A549 (cell line): Measurements from ENCODE around the gene LACTBL1. TPM values are rescaled to one million over a fixed set of nuclear protein-coding genes. Genes with fewer than 3 reads are reported as not detected.

Source experiments
- ATAC-seq, 2 experiments: fragments of 200-7000 bp in 1 of 2; fragments of >200 bp in 1 of 2; cut with Nextera tagmentation in 1 of 2; cut with Tn5 transposase in 1 of 2; 3 replicates each; pipeline versions ENCODE4 v1.8.0 to v1.9.1; 2018 to 2020; ENCODE audit warnings: mild to moderate bottlenecking in 1 of 2, moderate library complexity in 1 of 2
- CTCF ChIA-PET: fragments of 300-600 bp; sonication (Branson Sonifier 250); formaldehyde crosslinking; extraction: SDS; loops from one replicate; lab custom pipeline; 2021; ENCODE audit warnings: antibody characterized with exemption, inconsistent platforms; lab: Yijun Ruan, JAX
- POLR2A ChIA-PET: fragments of 350-600 bp; formaldehyde crosslinking; extraction: SDS; loops from one replicate; lab custom pipeline; 2021; ENCODE audit warnings: antibody characterized with exemption, inconsistent platforms; lab: Yijun Ruan, JAX
- DNase-seq, 2 experiments: peaks; one replicate each; pipeline versions ENCODE4 v3.0.0 to v3.0.0-alpha.2; 2011 to 2016; ENCODE audit warnings: low read depth in 1 of 2, low spot score in 1 of 2
- FAIRE-seq: peaks from 2 replicates; lab custom pipeline; 2011; peaks lifted over from hg19 to GRCh38; lab: Jason Lieb, UNC
- H3K27ac ChIP-seq, 2 experiments: fragments of >200 bp; sonication (Bioruptor Twin); formaldehyde crosslinking; 3 replicates each; pipeline ENCODE4 v1.5.1; 2016 to 2017
- H3K4me1 ChIP-seq: fragments of >200 bp; sonication (Bioruptor Twin); formaldehyde crosslinking; 3 replicates; pipeline ENCODE4 v1.6.1; 2016
- H3K4me2 ChIP-seq: fragments of >200 bp; sonication (Bioruptor Twin); formaldehyde crosslinking; 3 replicates; pipeline ENCODE4 v1.6.1; 2016
- H3K4me3 ChIP-seq: fragments of >200 bp; sonication (Bioruptor Twin); formaldehyde crosslinking; 3 replicates; pipeline ENCODE4 v1.5.1; 2016
- H3K9me3 ChIP-seq: fragments of >200 bp; sonication (Bioruptor Twin); formaldehyde crosslinking; 3 replicates; pipeline ENCODE4 v1.6.1; 2016
- BHLHE40 ChIP-seq: IDR thresholded peaks from 2 replicates; pipeline ENCODE4 v1.6.1; 2012; ENCODE audit warnings: low read depth, low read length, inconsistent platforms
- CBX2 ChIP-seq: fragments of 200-600 bp; sonication (generic); IDR thresholded peaks from 2 replicates; pipeline ENCODE4 v1.6.1; 2016; ENCODE audit warnings: low read depth, mild to moderate bottlenecking, borderline replicate concordance
- CBX8 ChIP-seq: fragments of 200-600 bp; sonication (generic); IDR thresholded peaks from 2 replicates; pipeline ENCODE4 v1.6.1; 2016
- EHF ChIP-seq: fragments of 250-450 bp; sonication (Bioruptor Pico); IDR thresholded peaks from 2 replicates; pipeline ENCODE4 v1.5.0; 2020; ENCODE audit warnings: mild to moderate bottlenecking
- ESRRA ChIP-seq: fragments of 150-350 bp; IDR thresholded peaks from 2 replicates; pipeline ENCODE4 v1.6.1; 2014; ENCODE audit warnings: mild to moderate bottlenecking, low read length, borderline replicate concordance
- GATA3 ChIP-seq: IDR thresholded peaks from 2 replicates; pipeline ENCODE4 v1.6.1; 2012; ENCODE audit warnings: borderline replicate concordance
- HEYL ChIP-seq: fragments of 250-450 bp; sonication (Bioruptor Pico); IDR thresholded peaks from 2 replicates; pipeline ENCODE4 v1.8.0; 2021; ENCODE audit warnings: mild to moderate bottlenecking, moderate library complexity
- HOXA7 ChIP-seq: fragments of 250-450 bp; sonication (Bioruptor Pico); IDR thresholded peaks from 2 replicates; pipeline ENCODE4 v1.5.0; 2020; ENCODE audit warnings: mild to moderate bottlenecking, moderate library complexity
- MAZ ChIP-seq: fragments of 150-350 bp; IDR thresholded peaks from 2 replicates; pipeline ENCODE4 v1.6.1; 2014; ENCODE audit warnings: antibody characterized with exemption, low read depth, low read length, borderline replicate concordance
- NFE2L2 ChIP-seq: fragments of 150-350 bp; conservative IDR thresholded peaks from 2 replicates; pipeline ENCODE4 v1.6.1; 2014; ENCODE audit warnings: low read length
- PHF8 ChIP-seq: fragments of 200-600 bp; sonication (generic); IDR thresholded peaks from 2 replicates; pipeline ENCODE4 v1.6.1; 2016; ENCODE audit warnings: low read depth, mild to moderate bottlenecking, antibody characterized with exemption, moderate library complexity, borderline replicate concordance
- POLR2AphosphoS2 ChIP-seq: conservative IDR thresholded peaks from 2 replicates; pipeline ENCODE4 v1.6.1; 2012; ENCODE audit warnings: low read length, improper control_type of control experiment, inconsistent platforms
- RAD21 ChIP-seq, 2 experiments: fragments of >200 bp in 1 of 2; sonication (Bioruptor Twin) in 1 of 2; formaldehyde crosslinking in 1 of 2; IDR thresholded peaks in 1 of 2; conservative IDR thresholded peaks in 1 of 2; 2 replicates in 1 of 2; 3 replicates in 1 of 2; pipeline ENCODE4 v1.6.1; 2012 to 2018; ENCODE audit warnings: inconsistent platforms in 1 of 2
- RARB ChIP-seq: fragments of 250-450 bp; sonication (Bioruptor Pico); IDR thresholded peaks from 2 replicates; pipeline ENCODE4 v1.8.0; 2021; ENCODE audit warnings: mild to moderate bottlenecking, moderate library complexity
- RFX5 ChIP-seq: fragments of 450-650 bp; IDR thresholded peaks from 2 replicates; pipeline ENCODE4 v1.7.1; 2014; ENCODE audit warnings: antibody characterized with exemption, mild to moderate bottlenecking, moderate library complexity
- RNF2 ChIP-seq: fragments of 200-600 bp; sonication (generic); IDR thresholded peaks from 2 replicates; pipeline ENCODE4 v1.6.1; 2016; ENCODE audit warnings: low read depth, mild to moderate bottlenecking, antibody characterized with exemption, moderate library complexity, borderline replicate concordance
- SMC3 ChIP-seq: fragments of >200 bp; sonication (Bioruptor Twin); formaldehyde crosslinking; IDR thresholded peaks from 3 replicates; pipeline ENCODE4 v1.6.1; 2018; ENCODE audit warnings: inconsistent platforms
- ZC3H11A ChIP-seq: fragments of 450-650 bp; IDR thresholded peaks from 2 replicates; pipeline ENCODE4 v1.6.1; 2014; ENCODE audit warnings: antibody characterized with exemption, mild to moderate bottlenecking
- ZNF302 ChIP-seq: fragments of 250-450 bp; sonication (Bioruptor Pico); IDR thresholded peaks from 2 replicates; pipeline ENCODE4 v1.9.0; 2021; ENCODE audit warnings: inconsistent platforms, mild to moderate bottlenecking, moderate library complexity
- WGBS: methylation state at CpG from one replicate; pipeline ENCODE4 v1.1.6; 2017; ENCODE audit errors: missing lambda C conversion rate; 5-methylcytosine and 5-hydroxymethylcytosine counted together
- polyA plus RNA-seq, 4 experiments: library from polyadenylated mRNA; depleted of rRNA in 3 of 4; stranded (reverse); fragments of >200 nt; fragmentation: RNase III in 1 of 4; extraction: RNeasy Plus Mini Kit Qiagen cat#74134 plus additional on column Dnase treatment in 1 of 4; gene quantifications; 2 replicates in 3 of 4; 3 replicates in 1 of 4; pipeline ENCODE4 v1.2.3, GENCODE V29; 2011 to 2017
- TF ChIP-seq, protein P1 (sequence below): fragments of 150-350 bp; IDR thresholded peaks from 2 replicates; pipeline ENCODE4 v1.6.1; 2014; ENCODE audit warnings: low read depth, mild to moderate bottlenecking, low read length
- TF ChIP-seq, protein P2 (sequence below): fragments of >200 bp; sonication (Bioruptor Twin); formaldehyde crosslinking; IDR thresholded peaks from 2 replicates; pipeline ENCODE4 v1.6.1; 2016
- TF ChIP-seq, protein P3 (sequence below): fragments of >200 bp; sonication (Bioruptor Twin); formaldehyde crosslinking; IDR thresholded peaks from 3 replicates; pipeline ENCODE4 v1.6.1; 2016
- TF ChIP-seq, protein P4 (sequence below): IDR thresholded peaks from 2 replicates; pipeline ENCODE4 v1.6.1; 2012; ENCODE audit warnings: low read depth, borderline replicate concordance
- TF ChIP-seq, protein P5 (sequence below): fragments of >200 bp; sonication (Bioruptor Twin); formaldehyde crosslinking; IDR thresholded peaks from 3 replicates; pipeline ENCODE4 v1.5.1; 2016
- TF ChIP-seq, protein P6 (sequence below): IDR thresholded peaks from 2 replicates; pipeline ENCODE4 v1.6.1; 2012
- TF ChIP-seq, protein P7 (sequence below): fragments of 250-450 bp; sonication (Bioruptor Pico); IDR thresholded peaks from 2 replicates; pipeline ENCODE4 v1.5.0; 2020; ENCODE audit warnings: low read depth, mild to moderate bottlenecking, moderate library complexity

Gene LACTBL1
- polyA plus RNA-seq, 2 of the 4 experiments (the other 2 are of a cell fraction), result not detected

DNA sequence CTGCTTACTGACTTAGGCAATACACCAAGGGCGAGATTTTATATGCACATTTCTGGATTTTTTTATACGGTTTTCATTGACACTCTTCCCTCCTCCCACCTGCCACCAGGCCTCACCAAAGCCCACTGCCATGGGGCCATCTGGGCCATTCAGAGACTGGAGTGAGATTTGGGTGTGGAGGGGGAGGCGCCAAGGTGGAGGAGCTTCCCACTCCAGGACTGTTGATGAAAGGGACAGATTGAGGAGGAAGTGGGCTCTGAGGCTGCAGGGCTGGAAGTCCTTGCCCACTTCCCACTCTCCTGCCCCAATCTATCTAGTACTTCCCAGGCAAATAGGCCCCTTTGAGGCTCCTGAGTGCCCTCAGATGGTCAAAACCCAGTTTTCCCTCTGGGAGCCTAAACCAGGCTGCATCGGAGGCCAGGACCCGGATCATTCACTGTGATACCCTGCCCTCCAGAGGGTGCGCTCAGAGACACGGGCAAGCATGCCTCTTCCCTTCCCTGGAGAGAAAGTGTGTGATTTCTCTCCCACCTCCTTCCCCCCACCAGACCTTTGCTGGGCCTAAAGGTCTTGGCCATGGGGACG lies 57.9 kb downstream of the LACTBL1 start:
- TF ChIP-seq NFE2L2 (no peak), ZNF302 (no peak), CBX8 (no peak), ZC3H11A (no peak), RAD21 (conservative IDR thresholded peaks at IDR 0.05 in 1 of 2, IDR thresholded peaks at IDR 0.05 in 1 of 2) (no peak), EHF (CRISPR knock-in tag) (no peak), ESRRA (no peak), RARB (CRISPR knock-in tag) (no peak), HEYL (CRISPR knock-in tag) (no peak), GATA3 (no peak)
- TF ChIP-seq, all 56 proteins: peak for 0
- ChIA-PET POLR2A (no interaction called here), CTCF (interaction anchor here (2.4 kb wide), 1 partner anchor 210 kb away, joined by 6 read pairs; no protein-coding TSS in a partner anchor)
- H3K4me1 ChIP-seq, result no peaks in the 10 kb centered on the region
- 86% methylated on average over 5 of the region's 8 CpGs for WGBS
- FAIRE-seq (no peak), ATAC-seq (no peak), DNase-seq (no peak)
- H3K4me2 ChIP-seq, result no peak overlapping the region
- no peak overlapping the region for H3K4me3 ChIP-seq
- H3K27ac ChIP-seq, result no peak overlapping the region
- H3K9me3 ChIP-seq, result no peaks in the 10 kb centered on the region

DNA sequence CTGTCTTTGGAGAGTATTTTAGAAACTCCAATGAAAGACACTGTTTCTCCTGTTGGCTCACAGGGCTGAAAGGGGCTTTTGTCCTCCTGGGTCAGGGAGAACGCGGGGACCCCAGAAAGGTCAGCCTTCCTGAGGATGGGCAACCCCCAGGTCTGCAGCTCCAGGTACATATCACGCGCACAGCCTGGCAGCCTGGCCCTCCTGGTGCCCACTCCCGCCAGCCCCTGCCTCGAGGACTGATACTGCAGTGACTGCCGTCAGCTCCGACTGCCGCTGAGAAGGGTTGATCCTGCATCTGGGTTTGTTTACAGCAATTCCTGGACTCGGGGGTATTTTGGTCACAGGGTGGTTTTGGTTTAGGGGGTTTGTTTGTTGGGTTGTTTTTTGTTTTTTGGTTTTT lies 58.5 kb downstream of the LACTBL1 start:
- Histone ChIP-seq H3K4me1 (no peaks in the 10 kb centered on the region), H3K27ac (no peak overlapping the region), H3K4me2 (no peak overlapping the region), H3K9me3 (no peaks in the 10 kb centered on the region), H3K4me3 (no peak overlapping the region)
- FAIRE-seq, result no peak
- TF ChIP-seq BHLHE40 (no peak), HOXA7 (no peak), HEYL (CRISPR knock-in tag) (no peak), PHF8 (no peak), POLR2AphosphoS2 (no peak), RFX5 (no peak), CBX2 (no peak), MAZ (no peak), SMC3 (no peak), RNF2 (no peak)
- TF ChIP-seq, protein P1, sequence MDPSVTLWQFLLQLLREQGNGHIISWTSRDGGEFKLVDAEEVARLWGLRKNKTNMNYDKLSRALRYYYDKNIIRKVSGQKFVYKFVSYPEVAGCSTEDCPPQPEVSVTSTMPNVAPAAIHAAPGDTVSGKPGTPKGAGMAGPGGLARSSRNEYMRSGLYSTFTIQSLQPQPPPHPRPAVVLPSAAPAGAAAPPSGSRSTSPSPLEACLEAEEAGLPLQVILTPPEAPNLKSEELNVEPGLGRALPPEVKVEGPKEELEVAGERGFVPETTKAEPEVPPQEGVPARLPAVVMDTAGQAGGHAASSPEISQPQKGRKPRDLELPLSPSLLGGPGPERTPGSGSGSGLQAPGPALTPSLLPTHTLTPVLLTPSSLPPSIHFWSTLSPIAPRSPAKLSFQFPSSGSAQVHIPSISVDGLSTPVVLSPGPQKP, result no peak
- TF ChIP-seq, protein P2, sequence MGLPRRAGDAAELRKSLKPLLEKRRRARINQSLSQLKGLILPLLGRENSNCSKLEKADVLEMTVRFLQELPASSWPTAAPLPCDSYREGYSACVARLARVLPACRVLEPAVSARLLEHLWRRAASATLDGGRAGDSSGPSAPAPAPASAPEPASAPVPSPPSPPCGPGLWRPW, result no peak
- TF ChIP-seq, protein P3, sequence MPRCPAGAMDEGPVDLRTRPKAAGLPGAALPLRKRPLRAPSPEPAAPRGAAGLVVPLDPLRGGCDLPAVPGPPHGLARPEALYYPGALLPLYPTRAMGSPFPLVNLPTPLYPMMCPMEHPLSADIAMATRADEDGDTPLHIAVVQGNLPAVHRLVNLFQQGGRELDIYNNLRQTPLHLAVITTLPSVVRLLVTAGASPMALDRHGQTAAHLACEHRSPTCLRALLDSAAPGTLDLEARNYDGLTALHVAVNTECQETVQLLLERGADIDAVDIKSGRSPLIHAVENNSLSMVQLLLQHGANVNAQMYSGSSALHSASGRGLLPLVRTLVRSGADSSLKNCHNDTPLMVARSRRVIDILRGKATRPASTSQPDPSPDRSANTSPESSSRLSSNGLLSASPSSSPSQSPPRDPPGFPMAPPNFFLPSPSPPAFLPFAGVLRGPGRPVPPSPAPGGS, result no peak
- TF ChIP-seq, protein P4, sequence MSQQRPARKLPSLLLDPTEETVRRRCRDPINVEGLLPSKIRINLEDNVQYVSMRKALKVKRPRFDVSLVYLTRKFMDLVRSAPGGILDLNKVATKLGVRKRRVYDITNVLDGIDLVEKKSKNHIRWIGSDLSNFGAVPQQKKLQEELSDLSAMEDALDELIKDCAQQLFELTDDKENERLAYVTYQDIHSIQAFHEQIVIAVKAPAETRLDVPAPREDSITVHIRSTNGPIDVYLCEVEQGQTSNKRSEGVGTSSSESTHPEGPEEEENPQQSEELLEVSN, result no peak
- TF ChIP-seq, protein P5, sequence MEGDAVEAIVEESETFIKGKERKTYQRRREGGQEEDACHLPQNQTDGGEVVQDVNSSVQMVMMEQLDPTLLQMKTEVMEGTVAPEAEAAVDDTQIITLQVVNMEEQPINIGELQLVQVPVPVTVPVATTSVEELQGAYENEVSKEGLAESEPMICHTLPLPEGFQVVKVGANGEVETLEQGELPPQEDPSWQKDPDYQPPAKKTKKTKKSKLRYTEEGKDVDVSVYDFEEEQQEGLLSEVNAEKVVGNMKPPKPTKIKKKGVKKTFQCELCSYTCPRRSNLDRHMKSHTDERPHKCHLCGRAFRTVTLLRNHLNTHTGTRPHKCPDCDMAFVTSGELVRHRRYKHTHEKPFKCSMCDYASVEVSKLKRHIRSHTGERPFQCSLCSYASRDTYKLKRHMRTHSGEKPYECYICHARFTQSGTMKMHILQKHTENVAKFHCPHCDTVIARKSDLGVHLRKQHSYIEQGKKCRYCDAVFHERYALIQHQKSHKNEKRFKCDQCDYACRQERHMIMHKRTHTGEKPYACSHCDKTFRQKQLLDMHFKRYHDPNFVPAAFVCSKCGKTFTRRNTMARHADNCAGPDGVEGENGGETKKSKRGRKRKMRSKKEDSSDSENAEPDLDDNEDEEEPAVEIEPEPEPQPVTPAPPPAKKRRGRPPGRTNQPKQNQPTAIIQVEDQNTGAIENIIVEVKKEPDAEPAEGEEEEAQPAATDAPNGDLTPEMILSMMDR, result no peak
- TF ChIP-seq, protein P6, sequence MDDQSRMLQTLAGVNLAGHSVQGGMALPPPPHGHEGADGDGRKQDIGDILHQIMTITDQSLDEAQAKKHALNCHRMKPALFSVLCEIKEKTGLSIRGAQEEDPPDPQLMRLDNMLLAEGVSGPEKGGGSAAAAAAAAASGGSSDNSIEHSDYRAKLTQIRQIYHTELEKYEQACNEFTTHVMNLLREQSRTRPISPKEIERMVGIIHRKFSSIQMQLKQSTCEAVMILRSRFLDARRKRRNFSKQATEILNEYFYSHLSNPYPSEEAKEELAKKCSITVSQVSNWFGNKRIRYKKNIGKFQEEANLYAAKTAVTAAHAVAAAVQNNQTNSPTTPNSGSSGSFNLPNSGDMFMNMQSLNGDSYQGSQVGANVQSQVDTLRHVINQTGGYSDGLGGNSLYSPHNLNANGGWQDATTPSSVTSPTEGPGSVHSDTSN, result no peak
- TF ChIP-seq, protein P7, sequence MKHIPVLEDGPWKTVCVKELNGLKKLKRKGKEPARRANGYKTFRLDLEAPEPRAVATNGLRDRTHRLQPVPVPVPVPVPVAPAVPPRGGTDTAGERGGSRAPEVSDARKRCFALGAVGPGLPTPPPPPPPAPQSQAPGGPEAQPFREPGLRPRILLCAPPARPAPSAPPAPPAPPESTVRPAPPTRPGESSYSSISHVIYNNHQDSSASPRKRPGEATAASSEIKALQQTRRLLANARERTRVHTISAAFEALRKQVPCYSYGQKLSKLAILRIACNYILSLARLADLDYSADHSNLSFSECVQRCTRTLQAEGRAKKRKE (CRISPR knock-in tag), result no peak
- WGBS, result 91% methylated on average over 8 of the region's 10 CpGs
- ChIA-PET POLR2A (no interaction called here), CTCF (interaction anchor here (2.4 kb wide), 1 partner anchor 210 kb away, joined by 6 read pairs; no protein-coding TSS in a partner anchor)
- ATAC-seq, result no peak
- DNase-seq, result no peak
